Neural cell (in vitro differentiated cells): Measurements from ENCODE around the gene ZNF750.

Experiments
- EP300 ChIP-seq: fragments of 450-650 bp; conservative IDR thresholded peaks from 2 replicates; pipeline ENCODE4 v1.6.1; 2014; ENCODE audit warnings: antibody characterized with exemption, mild to moderate bottlenecking, moderate library complexity; ENCODE audit not compliant: poor library complexity, severe bottlenecking
- POLR2AphosphoS5 ChIP-seq: IDR thresholded peaks from 2 replicates; pipeline ENCODE4 v1.6.1; 2012
- RAD21 ChIP-seq: fragments of 450-650 bp; conservative IDR thresholded peaks from 2 replicates; pipeline ENCODE4 v1.6.1; 2014; ENCODE audit warnings: antibody characterized with exemption, mild to moderate bottlenecking, moderate library complexity
- TF ChIP-seq, protein P1 (sequence below): fragments of 450-650 bp; IDR thresholded peaks from 2 replicates; pipeline ENCODE4 v1.5.1; 2014; ENCODE audit warnings: antibody characterized with exemption, mild to moderate bottlenecking, moderate library complexity; ENCODE audit not compliant: poor library complexity, severe bottlenecking

GRCh38 chr17:82872591-82873520, 33.0 kb upstream of the ZNF750 start:
- TF ChIP-seq, protein P1, sequence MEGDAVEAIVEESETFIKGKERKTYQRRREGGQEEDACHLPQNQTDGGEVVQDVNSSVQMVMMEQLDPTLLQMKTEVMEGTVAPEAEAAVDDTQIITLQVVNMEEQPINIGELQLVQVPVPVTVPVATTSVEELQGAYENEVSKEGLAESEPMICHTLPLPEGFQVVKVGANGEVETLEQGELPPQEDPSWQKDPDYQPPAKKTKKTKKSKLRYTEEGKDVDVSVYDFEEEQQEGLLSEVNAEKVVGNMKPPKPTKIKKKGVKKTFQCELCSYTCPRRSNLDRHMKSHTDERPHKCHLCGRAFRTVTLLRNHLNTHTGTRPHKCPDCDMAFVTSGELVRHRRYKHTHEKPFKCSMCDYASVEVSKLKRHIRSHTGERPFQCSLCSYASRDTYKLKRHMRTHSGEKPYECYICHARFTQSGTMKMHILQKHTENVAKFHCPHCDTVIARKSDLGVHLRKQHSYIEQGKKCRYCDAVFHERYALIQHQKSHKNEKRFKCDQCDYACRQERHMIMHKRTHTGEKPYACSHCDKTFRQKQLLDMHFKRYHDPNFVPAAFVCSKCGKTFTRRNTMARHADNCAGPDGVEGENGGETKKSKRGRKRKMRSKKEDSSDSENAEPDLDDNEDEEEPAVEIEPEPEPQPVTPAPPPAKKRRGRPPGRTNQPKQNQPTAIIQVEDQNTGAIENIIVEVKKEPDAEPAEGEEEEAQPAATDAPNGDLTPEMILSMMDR: no peak
- no peak for TF ChIP-seq POLR2AphosphoS5
- no peak for TF ChIP-seq RAD21
- TF ChIP-seq EP300: no peak
